Inflammatory macrophage treated with lipopolysaccharide for 1 hour (primary cell): ENCODE measurements around the gene CCR5AS.
"Not testable (repeated sequence)": the region's sequence is repeated elsewhere in the genome, so short reads cannot be mapped to it uniquely, and the experiment has no call there.

ENCODE experiments used
- DNase-seq, 2 donors: peaks; one replicate each; pipeline ENCODE4 v3.0.0-alpha.2; 2020 to 2022

Gene CCR5AS

DNA sequence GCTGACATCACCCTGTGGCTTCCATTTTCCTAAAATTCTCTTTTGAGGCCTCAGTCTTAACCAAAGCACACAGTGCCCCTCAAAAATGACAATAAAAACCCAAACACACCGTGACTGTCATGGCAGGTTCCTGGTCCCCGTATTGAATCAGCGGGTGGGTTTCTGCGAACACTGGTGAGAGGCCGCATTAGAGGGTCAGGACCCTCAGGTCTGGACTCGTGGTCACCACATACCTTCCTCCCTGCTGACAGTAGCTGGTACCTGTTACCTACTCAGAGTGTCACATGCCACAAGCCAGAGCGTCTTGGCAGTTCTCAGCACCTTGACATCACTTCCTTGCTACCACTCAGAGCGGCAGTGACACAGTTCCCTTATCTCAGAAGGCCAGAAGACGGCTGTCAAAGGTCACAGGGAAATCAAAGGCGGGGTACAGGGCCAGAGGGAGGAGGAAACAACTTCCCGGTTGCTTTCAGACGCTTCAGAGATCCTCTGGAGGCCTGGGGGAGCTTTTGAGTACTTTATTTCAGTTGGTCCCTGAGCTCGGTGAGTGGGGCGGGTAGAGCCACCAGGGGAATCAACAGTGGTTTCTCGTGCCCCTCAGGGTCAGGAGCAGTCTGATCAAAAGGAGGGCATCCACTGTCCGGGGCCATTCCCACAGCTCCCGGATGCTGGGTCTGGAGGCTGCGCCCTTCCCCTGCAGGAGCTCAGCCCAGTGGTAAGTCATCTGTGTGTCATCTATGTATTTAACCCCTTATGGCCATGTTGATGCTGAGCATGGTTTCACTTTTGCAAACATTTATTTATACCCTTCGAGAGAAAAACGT, at the start of gene CCR5AS, which contains the start of gene CCRL2:
TSS of gene CCR5AS (minus strand) at position 279 of the 824 bp plus-strand sequence.
TSS of gene CCRL2 (plus strand) at position 472 of the 824 bp plus-strand sequence. CDS start 821 bp downstream, outside the sequence.
- DNase-seq, result peak; percentile 92 to 97

DNA sequence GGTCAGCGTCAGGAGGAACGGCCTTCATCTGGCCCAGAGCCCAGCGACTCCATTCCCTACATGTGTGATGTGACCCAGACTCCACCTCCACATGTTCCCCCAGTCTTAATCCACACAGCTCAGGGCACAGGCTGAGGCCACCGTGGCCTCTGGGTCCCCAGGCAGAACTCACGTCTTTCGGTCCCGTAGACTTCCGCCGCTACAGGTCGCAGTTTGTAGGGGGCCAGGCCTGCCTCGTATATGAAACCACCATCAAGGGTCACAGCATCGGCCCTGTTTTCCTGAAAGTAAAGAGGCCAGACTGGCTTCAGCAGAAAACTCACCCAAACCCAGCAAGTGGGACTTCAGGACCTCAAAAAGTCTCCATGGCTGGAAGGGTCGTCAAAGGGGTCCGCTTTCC, 49.3 kb upstream of the CCR5AS start:
- no peak for DNase-seq

DNA sequence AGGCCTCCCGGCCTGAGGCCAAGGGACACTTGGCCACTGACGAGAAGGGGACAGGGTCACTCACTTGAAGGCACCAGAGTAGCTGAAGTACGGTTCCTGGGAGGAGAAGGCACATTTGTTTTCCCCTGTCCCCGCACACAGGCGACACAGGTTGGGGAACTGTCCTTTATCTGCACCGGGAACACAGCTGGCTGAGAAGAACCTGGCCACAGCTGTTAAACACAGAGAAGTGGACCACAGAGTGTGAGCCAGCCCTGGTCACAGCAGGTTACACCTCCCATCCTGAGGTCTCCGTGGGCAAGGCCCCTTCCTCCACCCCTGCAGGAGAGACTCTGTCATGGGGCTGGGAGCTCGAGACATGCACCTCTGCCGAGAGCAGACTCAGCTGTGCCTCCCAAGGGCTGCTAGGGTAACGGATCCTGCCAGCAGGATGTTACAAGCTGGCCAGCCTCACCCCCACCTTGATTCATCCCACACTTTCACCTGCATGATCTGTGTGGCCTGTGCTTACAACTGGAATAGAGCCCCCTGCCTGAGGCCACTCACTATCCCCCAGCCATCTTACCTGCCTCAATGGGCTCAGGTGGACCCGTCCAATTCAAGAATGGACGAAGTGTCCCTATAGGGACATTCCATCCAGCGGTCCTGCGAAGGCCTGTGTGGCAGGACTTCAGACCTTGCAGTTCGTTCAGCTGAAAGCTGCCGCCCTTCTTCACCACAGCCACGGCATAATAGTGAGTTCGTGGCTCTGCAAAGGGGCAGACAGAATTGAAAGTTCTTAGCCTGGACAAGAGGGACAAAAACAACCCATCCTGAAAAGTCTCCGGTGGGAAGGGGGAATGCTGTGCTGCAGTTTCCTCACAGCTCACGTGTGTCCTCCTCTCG, 48.6 kb upstream of the CCR5AS start:
- DNase-seq, result no peak

DNA sequence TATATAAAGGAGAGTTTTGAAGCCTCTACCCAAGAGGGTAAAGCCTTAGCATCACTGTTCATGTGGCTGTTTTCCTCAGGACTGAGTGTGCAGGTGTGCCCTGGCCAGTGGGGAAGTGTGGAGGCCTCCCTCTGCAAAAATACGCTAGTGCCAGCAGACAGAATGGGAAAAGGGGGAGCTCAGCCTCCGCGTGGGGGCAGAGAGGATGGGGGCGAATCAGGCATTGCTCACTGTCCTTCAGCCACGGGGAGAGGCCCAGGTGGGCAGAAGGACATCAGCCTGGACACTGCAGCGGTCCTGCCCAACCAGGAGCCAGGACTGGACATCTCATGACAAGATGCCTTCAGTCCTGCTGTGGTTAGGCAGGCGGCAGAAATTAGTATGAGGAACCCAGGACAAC, 47.7 kb upstream of the CCR5AS start:
- DNase-seq, result no peak

DNA sequence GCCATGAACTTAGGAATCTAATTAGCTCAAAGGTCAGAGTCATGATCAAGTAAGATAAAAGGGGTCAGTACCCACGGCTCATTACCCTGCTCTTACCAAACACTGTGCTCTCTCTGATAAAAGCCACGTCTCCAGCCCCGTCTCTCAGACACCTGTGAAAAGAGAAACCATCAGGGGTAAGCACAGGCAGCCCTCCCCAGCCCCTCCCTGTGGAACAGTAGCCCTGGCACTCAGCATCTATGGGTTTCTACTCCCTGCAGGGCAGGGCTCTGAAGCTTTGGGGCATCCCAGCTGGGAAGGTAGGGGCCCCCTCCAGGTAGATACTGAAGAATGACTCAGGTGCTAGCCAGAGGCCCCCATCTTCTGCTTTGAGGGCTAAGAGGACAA, 47.3 kb upstream of the CCR5AS start:
- DNase-seq, result no peak

DNA sequence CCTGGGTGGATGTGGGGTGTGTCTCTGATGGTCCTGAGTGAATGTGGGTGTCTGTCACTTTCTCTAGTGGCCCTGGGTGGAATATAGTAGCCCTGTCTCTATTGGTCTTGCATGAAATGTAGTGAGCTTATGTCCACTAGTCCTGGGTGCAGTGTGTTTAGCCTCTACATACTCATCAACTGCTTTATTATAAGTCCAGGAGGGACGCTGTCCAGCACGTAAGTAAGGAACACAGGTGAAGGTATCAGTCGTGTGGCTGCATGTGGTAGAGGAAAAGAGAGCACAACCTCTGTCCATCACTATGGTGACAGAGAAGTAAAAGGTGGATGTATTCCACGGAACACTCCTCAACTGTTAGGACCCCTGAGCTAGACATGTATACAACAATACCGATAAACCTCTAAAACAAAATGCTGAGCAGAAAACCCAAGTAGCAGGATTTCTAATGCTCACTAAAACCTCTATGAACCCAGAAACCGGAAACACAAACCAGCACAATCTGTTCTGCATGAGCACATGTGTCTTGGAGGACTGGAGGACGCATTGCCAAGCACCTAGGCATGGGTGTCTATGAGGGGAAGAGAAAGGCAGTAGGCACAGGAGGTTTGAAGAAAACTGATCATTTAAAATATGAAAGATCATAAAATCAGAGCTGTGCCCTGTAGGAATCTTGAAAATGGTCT, 46.8 kb upstream of the CCR5AS start:
- no peak for DNase-seq

DNA sequence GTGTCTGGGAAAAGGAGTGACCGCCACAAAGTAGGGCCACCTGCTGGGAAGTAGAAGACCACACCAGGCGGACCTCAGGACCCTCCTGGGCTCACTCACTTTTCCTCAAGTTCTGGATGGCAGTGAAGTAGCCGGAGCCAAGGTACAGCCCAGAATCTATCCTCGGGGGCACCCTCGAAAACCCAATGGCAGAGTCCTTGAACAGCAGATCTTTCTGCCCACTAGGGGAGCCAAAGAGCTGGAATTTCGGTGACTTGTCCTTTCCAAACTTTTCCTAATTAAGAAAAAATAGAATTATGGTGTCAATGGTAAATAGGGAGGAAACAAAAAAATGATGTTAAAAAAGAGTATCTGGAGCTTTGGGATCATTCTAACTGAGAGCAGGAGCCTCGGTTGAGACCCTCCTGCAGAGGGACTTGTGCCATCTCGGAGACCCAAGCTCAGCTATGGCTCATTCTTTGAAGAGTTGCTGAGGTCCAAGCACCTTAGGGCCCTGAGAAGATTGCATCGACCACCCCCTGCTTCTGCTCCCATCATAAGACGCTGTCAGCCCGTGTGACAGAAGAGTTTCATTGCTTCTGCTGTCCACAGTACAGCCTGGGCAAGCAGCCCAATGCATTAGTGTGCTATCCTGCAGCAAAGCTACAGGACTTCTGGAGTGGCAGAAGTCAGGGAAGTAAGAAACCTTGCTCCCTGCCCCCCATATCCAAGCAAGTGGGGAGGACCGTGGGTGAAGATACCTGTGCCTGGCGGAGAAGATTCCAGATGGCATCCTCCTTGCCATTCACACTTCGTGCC, 43.1 kb upstream of the CCR5AS start:
- DNase-seq, result peak in 1 of 2 donors; percentile 37

DNA sequence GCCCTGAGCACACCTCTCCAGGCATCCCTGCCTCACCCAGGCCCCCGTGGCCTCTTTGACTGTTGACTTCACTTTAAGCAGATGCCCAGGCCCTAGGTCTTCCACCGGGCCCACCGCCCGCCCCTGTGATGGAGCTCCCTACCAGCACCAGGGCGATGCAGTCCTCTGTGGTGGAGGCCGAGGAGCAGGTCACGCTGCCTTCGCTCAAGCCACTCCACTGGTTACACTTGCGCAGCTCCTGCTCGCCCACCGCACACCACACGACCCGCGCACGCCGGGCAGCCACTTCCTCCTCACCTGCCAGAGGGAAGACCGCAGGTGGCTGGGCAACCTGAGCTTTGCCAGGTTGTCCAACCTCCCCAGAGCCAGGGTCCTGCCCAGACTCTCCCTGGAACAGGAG, 41.9 kb upstream of the CCR5AS start:
- DNase-seq, result no peak

DNA sequence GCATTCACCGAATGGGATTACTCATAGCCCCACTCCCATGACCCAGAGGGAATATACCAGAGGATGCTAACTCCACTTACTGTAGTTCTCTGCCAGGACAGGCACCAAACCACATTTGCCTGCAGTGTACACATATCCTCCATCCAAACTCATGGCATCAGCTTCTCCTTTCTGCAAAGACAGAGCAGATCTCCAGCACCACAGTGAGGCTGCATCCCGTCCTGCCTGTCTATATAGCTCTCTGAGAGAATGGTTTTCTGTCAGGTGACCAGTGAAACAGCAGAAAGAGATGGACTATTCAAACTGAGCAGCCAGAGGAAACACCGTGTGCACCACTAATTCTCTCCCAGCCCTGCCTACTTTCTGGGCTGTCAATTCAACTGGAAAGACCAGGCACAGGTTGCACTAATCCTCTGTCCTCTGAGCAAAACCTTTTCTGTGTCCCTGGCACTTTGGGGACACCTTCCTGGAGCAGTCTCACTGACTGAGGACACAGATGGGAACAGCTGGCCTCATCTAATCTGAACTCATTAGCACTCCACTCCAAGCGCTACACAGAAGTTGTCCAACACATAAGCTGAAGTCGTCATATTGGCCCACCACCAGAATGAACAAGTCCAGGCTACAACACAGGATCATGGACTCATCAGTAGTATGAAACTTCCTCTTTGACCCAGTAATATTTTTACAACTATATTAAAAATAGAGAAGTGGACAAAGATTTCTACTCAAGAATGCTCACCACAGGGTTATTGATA, 40.5 kb upstream of the CCR5AS start:
- peak; percentile 48 to 56 for DNase-seq

DNA sequence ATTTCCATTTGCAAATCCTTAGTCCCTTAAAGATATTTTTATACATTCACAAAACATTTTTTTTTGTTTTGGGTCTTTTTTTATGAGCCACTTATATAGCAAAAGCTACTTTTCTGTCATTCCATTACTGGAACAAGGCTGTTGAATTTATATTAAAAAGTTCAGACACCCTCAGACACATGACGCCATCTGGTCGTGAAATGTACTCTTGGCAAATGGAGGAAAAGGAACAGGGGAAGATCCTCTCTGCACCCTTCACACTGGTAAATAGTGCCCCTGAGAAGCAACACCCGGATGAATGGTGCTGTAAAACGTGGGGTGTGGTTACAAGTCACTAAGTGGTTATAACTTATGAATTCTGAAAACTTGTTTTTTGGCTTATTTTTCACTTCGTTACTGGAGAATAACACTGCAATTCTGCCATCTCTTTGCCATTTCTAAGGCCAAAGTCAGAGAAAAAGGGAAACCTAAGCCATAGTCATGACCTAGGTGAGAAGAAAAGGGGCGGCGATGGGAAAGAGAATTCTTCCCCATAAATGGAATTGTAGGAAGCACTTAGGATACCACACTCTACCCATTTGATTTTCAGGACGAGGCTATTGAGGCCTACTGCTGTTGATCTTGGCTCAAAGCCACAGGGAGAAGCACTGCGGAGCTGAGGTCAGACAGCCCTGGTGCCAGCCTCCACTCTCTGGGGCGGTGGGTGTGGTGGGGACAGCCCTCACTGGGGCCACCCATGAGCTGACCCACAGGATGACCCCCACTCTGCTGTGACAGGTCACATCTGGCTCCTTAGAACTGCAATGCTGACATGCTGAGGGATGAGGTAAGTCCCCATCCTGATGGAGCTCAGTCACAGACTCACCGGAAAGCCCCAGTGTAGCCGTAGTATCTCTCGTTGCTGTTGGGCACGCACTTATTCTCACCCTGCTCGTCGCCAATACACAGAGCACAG, 36.0 kb upstream of the CCR5AS start:
- peak; percentile 54 to 94 for DNase-seq

DNA sequence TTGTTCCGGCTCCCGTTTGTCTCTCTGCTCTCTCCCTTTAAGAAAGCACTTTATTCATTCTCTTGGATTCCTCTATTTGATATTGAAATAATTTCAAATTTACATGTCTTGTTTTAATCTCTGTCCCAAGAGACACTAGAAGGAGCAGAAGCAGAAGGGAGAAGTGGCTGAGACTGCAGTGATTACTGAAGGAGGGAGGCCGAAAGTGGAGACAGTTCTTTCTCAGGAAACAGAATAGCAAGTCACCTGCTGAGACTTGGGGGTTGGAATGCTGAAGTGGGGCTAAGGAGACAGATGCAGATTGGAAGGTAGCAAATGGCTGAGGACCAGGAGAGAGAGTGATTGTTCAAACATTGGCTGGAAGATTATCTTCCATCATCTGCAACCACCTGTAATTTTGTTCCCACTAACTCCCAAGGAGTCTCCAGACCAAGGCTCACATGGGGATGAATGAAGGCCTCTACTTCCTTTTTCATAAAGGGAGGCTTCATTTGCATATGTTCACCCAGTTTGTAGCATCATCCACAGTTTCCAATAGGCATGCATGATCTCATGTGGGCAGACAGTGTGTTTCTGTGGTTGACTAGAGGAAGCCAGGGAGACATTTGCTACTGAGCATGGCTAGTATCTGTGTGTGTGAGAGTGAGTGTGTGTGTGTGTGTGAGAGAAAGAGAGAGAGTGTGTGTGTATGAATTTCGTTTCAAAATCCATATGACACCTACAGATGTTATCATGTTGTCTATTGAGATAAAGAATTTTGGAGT, 33.8 kb upstream of the CCR5AS start:
- DNase-seq, result peak; percentile 79 to 92

DNA sequence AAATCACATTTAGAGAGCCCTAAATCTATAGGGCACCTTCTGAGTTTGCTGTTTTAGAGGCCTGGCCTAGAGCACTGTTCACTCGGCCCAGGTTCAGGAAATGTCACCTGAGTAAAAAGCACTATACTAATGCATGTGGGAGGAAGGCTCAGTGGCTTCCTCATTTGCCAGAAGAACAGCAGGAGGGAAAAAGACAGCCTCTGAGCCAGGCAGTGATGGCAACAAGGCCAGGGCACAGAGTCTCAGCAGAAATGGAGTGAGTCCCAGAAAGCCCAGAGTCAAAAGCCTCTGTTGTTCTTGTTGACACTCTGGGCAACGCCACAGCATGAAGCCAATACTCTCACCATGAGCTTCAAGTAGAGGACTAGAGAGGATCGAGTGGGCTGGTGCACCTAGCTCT, 32.0 kb upstream of the CCR5AS start:
- no peak for DNase-seq

DNA sequence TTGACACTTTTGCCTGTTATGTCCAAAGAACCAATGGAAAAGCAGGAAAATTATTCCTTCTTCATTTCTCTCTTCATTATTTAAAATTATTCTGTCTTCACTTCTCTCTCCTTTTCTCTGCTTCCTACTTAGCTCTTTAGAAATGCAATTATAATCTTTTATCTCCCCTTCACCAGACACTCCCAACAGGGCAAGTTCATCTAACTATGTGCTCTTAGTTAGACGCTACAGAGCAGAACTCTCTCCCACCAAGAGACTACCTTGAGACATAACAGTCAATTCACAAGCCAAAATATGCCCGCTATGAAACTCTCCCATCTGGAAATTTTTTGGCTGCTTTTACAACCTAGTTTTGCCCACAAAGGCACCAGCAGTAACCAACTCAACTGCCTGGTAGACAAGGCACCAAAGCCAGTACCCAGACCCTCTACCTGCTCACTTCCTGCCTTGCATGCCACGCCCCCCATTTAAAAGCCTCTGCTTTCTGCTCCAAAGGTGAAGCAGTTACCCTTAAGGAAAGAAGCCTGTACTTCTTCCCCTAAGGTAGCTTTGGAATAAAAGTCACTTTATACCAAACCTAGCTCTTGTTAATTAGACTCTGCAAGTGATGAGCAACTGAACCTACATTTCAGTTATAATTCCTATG, 28.3 kb upstream of the CCR5AS start:
- DNase-seq, result no peak

DNA sequence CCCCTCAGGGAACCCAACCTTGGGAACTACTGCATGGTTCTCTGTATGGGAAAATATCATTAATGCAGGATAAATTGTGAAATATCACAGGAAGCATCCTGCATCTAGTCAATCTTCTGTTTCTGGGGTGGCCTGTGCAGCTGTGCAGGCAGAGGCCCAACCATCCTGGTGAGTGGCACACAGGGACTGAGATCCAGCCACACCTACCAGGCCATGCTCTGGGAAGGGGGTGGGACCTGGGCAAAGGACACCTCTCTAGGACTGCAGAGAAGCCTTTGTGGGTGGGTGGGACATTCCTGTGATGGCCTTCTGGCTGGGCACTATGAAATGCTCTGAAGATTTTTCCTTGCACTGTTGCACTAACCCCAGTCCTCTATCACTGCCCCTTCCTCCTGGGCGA, 27.0 kb upstream of the CCR5AS start:
- no peak for DNase-seq

DNA sequence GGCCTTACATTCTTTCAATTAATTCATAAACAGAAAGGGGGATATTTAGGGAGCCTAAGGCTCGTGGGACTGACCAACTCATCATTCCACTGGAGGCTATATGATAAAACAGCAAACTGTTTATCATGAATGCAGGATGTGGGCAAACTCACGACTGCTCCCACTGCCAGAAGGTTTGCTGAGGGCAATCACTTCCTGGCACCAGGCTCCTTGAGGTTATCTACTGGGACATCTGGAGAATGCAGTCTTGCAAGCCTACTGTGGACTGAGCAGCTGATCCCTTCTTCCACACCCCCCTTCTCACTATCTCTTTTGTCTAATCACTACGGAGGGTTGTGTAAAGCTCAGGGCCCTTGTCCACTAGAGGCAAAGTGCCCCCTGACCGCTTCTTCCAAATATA, 26.3 kb upstream of the CCR5AS start:
- DNase-seq, result not testable (repeated sequence)

DNA sequence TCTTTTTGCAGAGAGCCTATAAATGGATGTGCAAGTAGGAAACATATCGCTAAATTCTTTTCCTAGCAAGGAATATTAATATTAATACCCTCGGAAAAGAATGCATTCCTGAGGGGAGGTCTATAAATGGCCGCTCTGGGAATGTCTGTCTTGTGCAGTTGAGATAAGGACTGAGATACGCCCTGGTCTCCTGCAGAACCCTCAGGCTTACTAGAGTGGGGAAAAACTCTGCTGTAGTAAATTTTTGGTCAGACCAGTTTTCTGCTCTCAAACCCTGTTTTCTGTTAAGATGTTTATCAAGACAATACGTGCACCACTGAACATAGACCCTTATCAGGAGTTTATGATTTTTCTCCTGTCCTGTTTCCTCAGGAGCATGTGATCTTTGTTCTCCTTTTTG, 25.0 kb upstream of the CCR5AS start:
- not testable (repeated sequence) for DNase-seq

DNA sequence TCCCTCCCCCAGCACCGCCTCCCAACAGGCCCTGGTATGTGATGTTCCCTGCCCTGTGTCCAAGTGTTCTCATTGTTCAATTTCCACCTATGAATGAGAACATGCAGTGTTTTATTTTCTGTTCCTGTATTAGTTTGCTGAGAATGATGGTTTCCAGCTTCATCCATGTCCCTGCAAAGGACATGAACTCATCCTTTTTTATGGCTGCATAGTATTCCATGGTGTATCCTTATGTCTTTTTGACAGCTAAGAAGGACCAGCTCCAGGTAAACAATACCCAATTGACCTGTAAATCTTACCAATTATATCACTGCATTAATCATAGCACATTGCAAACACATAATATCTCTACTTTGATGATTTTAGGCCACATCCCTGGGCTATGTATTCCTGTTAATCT, 24.0 kb upstream of the CCR5AS start:
- not testable (repeated sequence) for DNase-seq

DNA sequence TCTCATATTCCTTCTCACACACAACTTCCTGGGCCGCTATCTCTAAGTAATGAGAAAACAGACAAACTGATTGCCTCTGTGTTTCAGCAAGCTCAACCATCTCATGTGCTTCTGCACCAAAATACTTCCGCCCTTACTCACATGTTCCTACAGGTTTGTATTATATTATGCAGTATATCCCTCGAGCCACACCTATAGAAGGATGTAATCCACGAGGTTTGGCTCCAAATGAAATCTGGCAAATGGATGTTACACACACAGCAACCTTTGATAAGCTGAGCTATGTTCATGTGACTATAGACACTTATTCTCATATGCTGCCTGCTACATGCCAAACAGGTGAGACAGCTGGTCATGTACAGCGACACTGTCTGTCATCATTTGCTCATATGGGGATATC, 22.8 kb upstream of the CCR5AS start:
- DNase-seq, result no peak

DNA sequence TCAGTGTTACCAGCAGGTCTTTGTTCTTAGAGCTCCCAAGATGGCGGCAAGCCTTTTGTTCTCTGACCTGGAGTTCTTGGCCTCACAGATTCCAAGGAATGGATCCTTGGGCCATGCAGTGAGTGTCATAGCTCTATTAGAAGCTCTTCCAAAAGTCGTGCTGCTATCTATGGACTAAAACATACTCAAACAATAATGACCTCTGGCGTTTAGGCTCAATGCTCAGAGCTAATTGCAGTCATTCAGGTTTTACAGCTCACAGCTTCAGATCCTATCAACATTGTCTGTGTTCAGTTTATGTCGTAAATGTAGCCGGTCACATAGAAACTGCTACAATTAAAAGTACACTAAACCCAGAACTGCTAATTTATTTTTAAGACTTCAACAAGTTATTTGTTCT, 22.4 kb upstream of the CCR5AS start:
- no peak for DNase-seq
